Epithelial cell of esophagus (primary cell): Measurements from ENCODE around the gene RALGAPA2.

Experiments
- DNase-seq: peaks from one replicate; pipeline ENCODE4 v3.0.0; 2010; ENCODE audit warnings: low read depth
- H3K4me3 ChIP-seq: 2 replicates; pipeline ENCODE4 v1.5.1; 2011; ENCODE audit warnings: mild to moderate bottlenecking, low read length, control low read depth
- TF ChIP-seq, protein P1 (sequence below): IDR thresholded peaks from 2 replicates; pipeline ENCODE4 v1.5.1; 2011; ENCODE audit warnings: low read depth, mild to moderate bottlenecking, low read length, control low read depth, inconsistent platforms; ENCODE audit not compliant: insufficient read depth; ENCODE audit errors: missing control alignments

Gene RALGAPA2

DNA sequence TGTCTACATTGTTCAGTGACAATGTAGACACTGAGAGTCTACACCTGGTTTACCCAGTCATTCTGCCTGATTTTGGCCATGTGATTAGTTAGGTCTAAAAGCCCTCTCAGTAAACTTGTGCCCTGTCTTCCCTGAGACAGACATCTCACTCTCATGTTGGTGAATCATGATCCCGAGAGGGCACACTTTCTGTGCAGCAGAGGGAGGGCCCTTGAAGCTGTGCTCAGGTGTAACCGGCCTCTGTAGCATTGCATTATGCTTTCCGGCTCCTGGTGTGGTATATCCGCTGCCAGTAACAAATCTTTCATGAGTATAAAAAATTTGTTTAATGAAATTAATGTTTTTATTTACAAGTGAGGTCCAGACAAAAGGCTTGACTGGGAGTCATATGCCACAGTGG is 85.0 kb downstream of the RALGAPA2 start:
- no peak for DNase-seq
- TF ChIP-seq, protein P1, sequence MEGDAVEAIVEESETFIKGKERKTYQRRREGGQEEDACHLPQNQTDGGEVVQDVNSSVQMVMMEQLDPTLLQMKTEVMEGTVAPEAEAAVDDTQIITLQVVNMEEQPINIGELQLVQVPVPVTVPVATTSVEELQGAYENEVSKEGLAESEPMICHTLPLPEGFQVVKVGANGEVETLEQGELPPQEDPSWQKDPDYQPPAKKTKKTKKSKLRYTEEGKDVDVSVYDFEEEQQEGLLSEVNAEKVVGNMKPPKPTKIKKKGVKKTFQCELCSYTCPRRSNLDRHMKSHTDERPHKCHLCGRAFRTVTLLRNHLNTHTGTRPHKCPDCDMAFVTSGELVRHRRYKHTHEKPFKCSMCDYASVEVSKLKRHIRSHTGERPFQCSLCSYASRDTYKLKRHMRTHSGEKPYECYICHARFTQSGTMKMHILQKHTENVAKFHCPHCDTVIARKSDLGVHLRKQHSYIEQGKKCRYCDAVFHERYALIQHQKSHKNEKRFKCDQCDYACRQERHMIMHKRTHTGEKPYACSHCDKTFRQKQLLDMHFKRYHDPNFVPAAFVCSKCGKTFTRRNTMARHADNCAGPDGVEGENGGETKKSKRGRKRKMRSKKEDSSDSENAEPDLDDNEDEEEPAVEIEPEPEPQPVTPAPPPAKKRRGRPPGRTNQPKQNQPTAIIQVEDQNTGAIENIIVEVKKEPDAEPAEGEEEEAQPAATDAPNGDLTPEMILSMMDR: no peak
- no peak overlapping the region for H3K4me3 ChIP-seq

DNA sequence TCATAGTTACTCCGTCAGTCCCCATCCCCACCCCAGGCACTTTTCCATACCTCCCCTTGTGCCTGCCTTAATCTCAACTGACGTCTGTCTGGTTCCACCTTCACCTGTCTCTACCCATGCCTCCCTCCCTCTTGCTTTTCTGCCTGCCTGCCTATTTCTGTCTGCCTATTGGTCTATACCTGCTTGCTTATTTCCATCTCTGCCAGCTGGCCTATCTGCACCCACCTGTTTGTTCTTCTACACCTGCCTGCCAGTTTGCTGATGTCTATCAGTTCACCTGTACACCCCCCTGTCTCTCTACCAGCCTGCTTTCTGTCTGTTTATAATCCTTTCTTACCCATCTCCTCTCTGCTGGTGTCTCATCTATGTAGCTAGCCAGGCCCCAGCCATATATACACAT is 87.5 kb downstream of the RALGAPA2 start:
- no peak for DNase-seq
- H3K4me3 ChIP-seq: no peak overlapping the region
- TF ChIP-seq, protein P1: no peak

DNA sequence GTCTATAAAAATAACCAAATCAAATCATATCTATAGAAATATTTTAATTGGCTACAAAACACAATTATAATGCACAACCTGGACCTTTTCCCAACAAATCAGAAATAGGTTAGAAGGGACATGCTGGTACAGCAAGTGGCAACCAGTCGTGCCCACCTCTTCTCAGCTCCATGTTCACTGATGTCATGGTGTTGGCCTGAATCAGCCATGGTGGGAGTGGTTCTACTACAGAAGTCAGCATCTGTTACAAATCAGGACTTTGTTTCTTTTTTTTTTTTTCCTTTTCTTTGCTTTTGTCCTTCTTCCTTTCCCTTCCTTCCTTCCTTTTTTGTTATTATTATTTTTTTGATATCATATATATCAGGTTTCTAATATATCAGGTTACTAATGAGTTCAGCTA is 91.2 kb downstream of the RALGAPA2 start:
- no peak for DNase-seq
- TF ChIP-seq, protein P1: no peak
- H3K4me3 ChIP-seq: no peak overlapping the region

DNA sequence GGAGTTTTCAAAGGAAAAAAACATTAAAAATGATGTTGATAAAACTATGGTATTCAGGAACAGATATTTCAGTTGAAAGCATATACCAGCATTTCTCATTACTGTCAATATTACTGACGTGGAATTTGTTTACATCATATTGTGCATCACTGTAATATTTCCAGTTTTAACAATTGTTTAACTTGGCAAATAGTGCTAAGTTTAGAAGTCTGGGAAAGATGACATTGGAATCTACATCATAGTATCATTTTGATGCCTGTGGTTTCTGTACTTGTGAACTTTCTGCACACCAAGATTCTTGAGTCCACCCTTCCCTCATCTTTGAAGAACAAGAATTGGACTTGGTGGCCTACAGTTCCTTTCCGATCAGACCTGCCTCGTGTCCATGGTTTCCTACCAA is 98.1 kb downstream of the RALGAPA2 start:
- no peak for DNase-seq
- TF ChIP-seq, protein P1: no peak
- no peak overlapping the region for H3K4me3 ChIP-seq

DNA sequence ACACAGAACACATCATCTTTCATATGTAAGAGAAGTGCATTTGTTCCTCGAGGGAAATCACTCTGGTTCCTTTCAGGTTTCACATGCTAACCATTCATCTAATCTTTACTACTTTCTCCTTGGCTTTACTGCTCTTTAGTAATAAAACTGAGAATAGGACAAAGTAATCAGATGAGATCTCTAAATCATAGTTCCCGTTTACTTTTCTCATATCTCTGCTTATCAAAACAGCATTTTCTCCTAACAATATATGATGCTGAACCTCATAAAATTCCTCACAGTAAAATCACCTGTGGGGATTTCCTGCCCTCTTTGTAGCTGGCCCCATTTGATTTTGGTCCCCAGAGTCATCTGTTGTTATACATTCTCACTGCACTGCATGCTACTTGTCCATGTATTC is 100.2 kb downstream of the RALGAPA2 start:
- no peak overlapping the region for H3K4me3 ChIP-seq
- TF ChIP-seq, protein P1: no peak
- no peak for DNase-seq

DNA sequence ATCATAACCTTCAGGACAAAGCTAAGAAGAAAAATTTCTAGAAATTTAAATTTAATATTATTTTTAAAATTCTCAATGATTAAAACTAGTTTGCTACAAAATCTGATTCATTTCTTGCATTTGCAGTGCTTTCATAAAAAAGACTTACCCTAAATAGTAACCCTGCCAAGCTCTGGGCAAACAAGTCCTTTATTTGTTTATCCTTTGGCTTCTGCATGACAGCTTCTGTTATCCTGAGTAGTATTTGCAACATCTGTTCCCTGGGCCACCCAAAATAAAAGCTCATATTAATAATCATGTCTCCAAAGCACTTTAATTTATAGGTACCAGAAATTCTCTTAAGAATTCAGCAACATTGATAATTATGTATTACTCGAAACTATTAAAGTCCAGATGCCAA is 101.3 kb downstream of the RALGAPA2 start:
- TF ChIP-seq, protein P1: no peak
- no peak overlapping the region for H3K4me3 ChIP-seq
- DNase-seq: no peak

DNA sequence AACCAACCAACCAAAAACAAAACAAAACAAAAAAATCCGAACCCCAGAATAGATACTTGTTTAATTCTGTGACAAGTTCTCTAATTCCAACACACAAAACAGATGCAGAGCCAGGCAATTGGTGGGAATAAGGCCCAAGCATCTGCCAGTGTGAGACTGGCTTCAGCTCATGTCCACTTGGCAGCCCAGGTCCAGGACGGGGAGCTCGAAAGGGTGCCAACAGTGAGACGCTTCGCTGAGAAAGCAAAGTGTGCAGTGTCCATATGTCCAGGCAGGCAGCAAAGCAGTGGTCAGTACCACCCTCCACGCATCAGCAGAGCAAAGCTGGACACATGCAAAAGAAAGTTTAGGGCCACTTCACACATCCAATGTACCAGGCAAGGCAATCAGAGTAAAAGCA is 102.9 kb downstream of the RALGAPA2 start:
- TF ChIP-seq, protein P1: no peak
- no peak overlapping the region for H3K4me3 ChIP-seq
- DNase-seq: no peak
